ENCODE measurements around the gene SERPINA1.
"Not testable (repeated sequence)": the region's sequence is repeated elsewhere in the genome, so short reads cannot be mapped to it uniquely, and the experiment has no call there.

The SERPINA1 gene

GRCh38 chr14:94382716-94383596 is 5.4 kb downstream of the SERPINA1 start:
- DNase-seq: no peak

GRCh38 chr14:94382099-94382715 is 6.2 kb downstream of the SERPINA1 start:
- DNase-seq: no peak

- DNase-seq: no peak
Observed at GRCh38 chr14:94381149-94382030, 7.0 kb downstream of the SERPINA1 start.

DNA sequence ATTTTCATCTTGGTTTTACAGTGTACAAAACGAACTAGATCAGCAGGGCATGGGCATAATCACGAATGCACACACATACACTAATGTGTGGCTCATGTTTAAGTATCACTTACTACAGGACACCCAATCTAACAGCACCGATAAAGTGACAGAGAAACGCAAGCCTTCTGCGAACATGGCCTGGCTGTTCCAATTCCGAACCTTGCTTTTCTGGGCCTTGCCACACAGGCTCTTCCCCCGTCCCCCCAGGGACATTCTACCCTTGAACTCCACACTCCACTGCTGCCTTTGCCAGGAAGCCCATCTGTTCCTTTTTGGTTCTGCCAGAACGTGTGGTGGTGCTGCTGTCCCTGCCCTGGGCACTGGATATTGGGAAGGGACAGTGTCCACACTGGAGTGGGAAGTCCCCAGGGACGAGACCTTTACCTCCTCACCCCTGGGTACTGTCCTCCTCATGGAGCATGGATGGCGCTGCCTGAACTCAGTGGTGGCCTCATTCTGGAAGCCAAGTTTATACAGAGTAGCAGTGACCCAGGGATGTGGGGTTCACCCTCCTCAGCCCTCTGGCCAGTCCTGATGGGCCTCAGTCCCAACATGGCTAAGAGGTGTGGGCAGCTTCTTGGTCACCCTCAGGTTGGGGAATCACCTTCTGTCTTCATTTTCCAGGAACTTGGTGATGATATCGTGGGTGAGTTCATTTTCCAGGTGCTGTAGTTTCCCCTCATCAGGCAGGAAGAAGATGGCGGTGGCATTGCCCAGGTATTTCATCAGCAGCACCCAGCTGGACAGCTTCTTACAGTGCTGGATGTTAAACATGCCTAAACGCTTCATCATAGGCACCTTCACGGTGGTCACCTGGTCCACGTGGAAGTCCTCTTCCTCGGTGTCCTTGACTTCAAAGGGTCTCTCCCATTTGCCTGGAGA is 7.9 kb downstream of the SERPINA1 start:
- no peak for DNase-seq

- no peak for DNase-seq
Observed at GRCh38 chr14:94379291-94380224, 8.8 kb downstream of the SERPINA1 start.

- no peak for DNase-seq
Observed at GRCh38 chr14:94378527-94379290, 9.7 kb downstream of the SERPINA1 start.

DNA sequence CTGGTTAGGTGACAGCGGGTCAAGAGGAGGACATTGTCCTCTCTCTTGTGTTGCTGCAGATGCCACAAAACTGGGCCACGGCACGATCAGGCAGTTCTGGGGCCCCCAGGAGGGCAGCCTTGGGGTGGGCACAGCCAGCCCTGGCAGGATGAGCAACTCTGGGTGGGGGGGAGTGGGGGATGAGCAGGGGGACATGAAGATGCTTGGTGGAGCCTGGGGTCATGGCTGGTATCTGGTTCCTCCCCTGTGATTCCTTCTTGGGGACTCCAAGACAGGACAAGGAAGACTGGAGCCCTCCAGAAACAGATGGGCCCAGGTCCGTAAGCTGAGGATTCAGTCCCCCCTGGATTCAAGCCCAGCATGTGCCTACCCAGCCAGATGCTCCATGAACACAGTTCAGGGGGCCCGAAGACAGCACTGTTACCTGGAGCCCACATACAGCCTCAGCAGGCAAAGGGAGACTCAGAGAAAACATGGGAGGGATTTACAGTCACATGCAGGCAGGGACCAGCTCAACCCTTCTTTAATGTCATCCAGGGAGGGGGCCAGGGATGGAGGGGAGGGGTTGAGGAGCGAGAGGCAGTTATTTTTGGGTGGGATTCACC is 10.4 kb downstream of the SERPINA1 start:
- DNase-seq: no peak

DNA sequence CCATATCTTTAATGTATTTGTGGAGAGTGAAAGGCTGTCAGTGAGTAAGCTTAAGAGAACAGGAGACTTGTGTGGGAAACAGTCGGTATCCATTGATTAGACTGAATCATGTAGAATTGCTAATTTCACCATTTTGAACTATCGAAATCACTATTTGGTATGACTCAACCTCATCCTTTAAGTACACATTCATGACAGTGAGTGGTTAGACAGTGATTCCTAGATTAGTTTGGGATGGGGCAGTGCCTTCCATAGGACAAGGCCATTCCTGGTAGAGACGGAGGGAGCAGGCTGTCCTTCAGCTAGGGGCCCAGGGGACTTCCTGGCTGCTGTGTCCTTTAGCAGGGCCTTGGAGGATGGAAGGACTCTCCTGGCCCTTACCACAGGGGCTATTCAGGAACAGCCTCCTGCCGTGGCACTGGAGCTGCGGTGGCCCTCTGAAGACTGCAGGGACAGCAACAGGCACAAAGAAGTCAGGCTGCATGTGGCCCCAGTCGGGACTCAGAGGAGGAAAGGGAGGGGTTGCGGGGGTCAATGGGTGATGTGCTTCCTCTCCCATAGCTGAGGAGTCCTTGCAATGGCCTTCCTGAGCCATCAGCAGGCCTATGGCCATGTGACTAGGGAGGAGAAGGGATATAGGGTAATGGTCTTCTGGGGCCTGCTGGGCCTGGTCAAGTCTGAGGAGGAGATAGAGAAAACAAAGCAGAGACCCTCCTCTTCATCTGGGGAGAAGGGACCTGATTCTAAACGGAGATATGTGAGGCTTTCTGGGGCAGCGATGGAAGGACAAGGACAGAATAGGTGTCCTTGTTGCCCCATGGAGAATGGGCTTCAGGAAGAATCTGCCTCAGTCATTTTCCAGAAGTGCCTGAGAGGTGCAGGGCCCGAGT is 11.2 kb downstream of the SERPINA1 start:
- no peak for DNase-seq

DNA sequence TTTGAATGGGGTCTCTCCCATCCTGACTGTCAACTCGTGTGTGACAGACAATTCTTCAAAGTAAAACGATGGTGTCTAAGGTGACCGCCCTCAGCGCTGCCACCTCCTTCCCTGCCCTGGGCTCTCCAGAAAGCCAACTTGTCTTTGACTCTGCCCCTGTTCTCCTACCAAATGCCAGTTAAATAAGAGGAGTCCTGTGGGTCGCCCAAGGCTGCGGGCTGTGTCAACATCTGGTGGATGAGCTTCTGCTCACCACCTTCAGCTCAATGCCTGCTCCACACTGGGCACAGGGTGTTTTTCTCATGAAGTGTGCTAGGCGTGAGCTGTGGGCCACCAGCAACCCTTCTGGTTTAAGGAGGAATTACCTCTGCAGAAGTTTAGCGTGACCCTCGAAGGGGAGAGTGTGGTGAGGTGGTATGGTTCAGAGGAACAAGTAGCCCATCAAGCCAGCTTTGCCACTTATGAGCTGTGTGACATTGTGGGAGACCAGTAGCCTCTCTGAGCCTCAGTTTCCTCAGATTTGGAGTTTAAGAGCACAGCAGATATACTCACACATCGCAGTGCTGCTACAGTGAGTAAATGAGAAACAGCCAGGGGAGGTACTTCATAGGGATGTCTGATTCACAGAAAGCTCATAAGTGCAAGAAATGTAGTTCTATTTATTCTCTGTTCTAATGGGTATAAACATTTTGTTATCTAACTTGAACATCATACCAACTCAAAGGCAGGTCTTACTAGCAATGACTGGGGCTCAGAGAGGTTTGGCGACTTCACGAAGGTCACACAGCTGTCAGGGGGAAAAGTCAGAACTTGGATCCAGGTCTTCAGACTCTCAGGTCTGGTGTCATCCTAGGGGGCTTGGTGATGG is 12.1 kb downstream of the SERPINA1 start:
- DNase-seq: no peak

DNA sequence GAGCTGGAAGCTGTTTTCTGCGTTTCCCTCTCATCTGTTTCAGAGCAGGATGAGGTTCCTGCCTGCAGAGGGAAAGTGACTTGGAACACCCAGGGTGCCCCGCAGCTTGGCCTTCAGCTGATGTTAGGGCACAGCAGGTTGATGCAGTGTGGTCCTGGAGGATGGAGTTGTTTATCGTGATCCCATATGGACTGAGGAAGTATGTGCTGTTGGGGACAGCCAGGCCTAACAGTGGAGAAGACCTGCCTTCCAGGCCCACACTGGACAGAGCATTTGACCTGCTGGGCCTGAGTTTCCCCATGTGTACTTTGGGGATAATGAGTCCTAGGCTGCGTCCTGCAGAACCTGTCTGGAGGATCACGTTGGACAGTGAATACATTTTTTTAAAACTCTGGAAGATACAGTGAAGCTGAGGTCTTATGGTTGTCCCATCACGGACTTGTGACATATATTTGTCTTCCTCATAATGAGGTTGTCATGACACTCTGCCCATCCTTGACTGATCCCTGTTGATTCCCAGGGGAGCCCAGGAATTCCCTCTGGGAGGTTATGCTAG is 12.8 kb downstream of the SERPINA1 start:
- DNase-seq: no peak

DNA sequence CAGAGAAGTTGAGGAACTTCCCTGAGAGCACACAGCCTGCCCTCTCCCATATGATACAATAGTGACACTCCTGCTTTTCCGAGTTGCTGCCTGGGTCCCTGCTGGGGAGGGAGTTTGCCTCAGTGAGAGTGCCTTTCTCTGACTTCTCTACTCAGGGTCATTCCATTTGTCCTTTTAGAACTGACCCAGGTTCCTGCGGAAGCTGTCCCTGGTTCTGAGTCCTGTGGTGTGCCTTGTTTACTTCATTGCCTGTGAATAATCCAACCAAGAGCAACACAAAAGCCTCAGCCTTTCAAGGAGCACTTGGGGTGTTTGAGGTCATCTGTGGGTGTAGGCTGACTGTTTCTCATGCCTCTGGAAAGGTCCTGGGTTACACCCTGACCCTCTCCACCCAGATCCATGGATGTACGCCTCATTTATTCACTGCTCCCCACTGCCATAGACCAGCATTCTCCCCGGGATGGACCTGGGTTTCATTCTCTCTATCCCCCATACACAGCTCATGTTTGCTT is 13.6 kb downstream of the SERPINA1 start:
- no peak for DNase-seq

DNA sequence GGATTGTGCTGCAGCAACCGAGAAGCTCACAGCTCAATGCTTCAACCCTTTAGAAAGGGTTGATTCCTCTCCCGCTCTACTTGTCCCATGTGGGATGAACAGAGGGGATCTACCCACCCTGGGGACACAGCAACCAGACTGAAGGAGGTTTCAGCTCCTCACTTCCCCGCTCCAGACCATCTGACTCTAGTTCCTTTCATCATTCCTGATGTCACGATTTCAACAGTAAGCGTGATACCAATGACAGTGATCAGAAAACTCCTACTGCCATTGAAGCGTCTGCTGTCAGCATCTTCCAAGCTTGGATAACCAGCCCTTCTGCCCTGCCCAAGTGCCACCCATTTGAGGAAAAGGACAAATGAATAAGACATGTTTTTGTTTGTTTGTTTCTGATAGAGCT is 14.3 kb downstream of the SERPINA1 start:
- DNase-seq: no peak

GRCh38 chr14:94373708-94374107 is 14.7 kb downstream of the SERPINA1 start:
- peak; percentile 87 for DNase-seq

DNA sequence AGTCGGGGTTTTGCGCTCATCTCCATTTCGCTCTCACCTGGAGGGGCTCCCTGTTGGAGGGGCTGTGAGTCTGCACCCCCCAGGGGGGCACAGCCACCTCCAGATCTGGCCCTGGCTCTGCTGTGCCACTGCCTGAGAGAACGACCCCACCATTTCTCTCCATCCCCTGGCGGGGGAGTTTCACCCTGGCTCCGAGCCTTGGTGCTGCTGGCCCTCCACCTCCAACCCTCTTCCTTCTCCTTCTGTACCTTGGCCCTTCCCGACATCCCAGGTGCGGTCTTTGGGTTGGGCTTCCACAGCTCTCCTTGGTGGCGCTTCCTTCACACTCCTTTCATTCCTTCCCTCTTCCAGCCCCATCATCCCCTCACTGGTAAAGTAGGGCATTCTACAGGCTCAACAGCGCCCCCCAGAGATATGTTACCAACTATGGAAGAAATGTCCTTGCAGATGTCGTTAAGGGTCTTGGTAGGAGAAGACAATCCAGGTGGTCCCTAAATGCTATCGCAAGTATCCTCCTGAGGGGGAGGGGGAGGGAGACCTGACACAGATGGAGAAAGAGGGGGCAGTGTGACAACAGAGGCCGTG is 16.3 kb downstream of the SERPINA1 start:
- no peak for DNase-seq

- DNase-seq: no peak
Observed at GRCh38 chr14:94370524-94370910, 17.9 kb downstream of the SERPINA1 start.

- DNase-seq: not testable (repeated sequence)
Observed at GRCh38 chr14:94369766-94370523, 18.5 kb downstream of the SERPINA1 start.
